ENCODE data around the gene RAB6A. TPM values are rescaled to one million over a fixed set of nuclear protein-coding genes. Genes with fewer than 3 reads are reported as not detected.

The RAB6A gene
- total and polyA plus RNA-seq, 10 of the 15 experiments (the other 5 are each of a cell fraction or from before 2014, with no cell fraction given): 9.8 to 107 (median 34.1) TPM

- Histone ChIP-seq H3K9me3 (replicated peaks; ENCODE audit: control insufficient read depth, insufficient read depth, low read length) (no peaks in the 10 kb centered on the region), H3K79me2 (ENCODE audit: control insufficient read depth, insufficient read depth, low read length) (no peaks in the 10 kb centered on the region), H3K4me2 (ENCODE audit: control insufficient read depth, insufficient read depth) (no peak overlapping the region), H3K9ac (ENCODE audit: control insufficient read depth, insufficient read depth, low read length) (no peak overlapping the region), H2AFZ (ENCODE audit: control insufficient read depth, low read depth, low read length) (no peak overlapping the region), H4K20me1 (ENCODE audit: control insufficient read depth, insufficient read depth) (no peaks in the 10 kb centered on the region), H3K4me1 (ENCODE audit: control insufficient read depth, insufficient read depth, low read length) (no peaks in the 10 kb centered on the region), H3K27me3 (replicated peaks in 1 of 2; ENCODE audit: control insufficient read depth in 2 of 2, insufficient read depth in 2 of 2, low read length in 1 of 2) (no peaks in the 10 kb centered on the region), H3K27ac (ENCODE audit: control insufficient read depth, insufficient read depth) (no peak overlapping the region), H3K4me3 (no peak overlapping the region), H3K36me3 (ENCODE audit: control insufficient read depth in 2 of 2, insufficient read depth in 2 of 2, low read length in 1 of 2) (no peaks in the 10 kb centered on the region; a peak in 1 of 4 replicates)
- ChIA-PET POLR2A (no interaction called here), RAD21 (ENCODE audit: unreplicated experiment) (no interaction called here), SMC1A (ENCODE audit: uncharacterized antibody, unreplicated experiment) (no interaction called here), CTCF (no interaction called here)
- in situ Hi-C loops (cut with MboI): no loop called here
- DNase-seq (ENCODE audit: low read depth, low spot score) (no peak), ATAC-seq (no peak), FAIRE-seq (no peak)
- TF ChIP-seq, protein P1, sequence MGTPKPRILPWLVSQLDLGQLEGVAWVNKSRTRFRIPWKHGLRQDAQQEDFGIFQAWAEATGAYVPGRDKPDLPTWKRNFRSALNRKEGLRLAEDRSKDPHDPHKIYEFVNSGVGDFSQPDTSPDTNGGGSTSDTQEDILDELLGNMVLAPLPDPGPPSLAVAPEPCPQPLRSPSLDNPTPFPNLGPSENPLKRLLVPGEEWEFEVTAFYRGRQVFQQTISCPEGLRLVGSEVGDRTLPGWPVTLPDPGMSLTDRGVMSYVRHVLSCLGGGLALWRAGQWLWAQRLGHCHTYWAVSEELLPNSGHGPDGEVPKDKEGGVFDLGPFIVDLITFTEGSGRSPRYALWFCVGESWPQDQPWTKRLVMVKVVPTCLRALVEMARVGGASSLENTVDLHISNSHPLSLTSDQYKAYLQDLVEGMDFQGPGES (IDR thresholded peaks at IDR 0.05): no peak
- TF ChIP-seq, protein P2, sequence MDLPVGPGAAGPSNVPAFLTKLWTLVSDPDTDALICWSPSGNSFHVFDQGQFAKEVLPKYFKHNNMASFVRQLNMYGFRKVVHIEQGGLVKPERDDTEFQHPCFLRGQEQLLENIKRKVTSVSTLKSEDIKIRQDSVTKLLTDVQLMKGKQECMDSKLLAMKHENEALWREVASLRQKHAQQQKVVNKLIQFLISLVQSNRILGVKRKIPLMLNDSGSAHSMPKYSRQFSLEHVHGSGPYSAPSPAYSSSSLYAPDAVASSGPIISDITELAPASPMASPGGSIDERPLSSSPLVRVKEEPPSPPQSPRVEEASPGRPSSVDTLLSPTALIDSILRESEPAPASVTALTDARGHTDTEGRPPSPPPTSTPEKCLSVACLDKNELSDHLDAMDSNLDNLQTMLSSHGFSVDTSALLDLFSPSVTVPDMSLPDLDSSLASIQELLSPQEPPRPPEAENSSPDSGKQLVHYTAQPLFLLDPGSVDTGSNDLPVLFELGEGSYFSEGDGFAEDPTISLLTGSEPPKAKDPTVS (IDR thresholded peaks at IDR 0.05; ENCODE audit: low read depth, low read length): no peak
- TF ChIP-seq, protein P3, sequence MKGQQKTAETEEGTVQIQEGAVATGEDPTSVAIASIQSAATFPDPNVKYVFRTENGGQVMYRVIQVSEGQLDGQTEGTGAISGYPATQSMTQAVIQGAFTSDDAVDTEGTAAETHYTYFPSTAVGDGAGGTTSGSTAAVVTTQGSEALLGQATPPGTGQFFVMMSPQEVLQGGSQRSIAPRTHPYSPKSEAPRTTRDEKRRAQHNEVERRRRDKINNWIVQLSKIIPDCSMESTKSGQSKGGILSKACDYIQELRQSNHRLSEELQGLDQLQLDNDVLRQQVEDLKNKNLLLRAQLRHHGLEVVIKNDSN (IDR thresholded peaks at IDR 0.05; ENCODE audit: borderline replicate concordance, extremely low read length, insufficient read depth, low read depth, low read length): no peak
- TF ChIP-seq NKRF (conservative IDR thresholded peaks at IDR 0.05) (no peak), MLLT1 (IDR thresholded peaks at IDR 0.05) (no peak), SMAD1 (IDR thresholded peaks at IDR 0.05; ENCODE audit: low read depth, partially characterized antibody) (no peak), SPI1 (IDR thresholded peaks at IDR 0.05; ENCODE audit: borderline replicate concordance, insufficient read depth, low read depth, low read length) (no peak), TAF1 (IDR thresholded peaks at IDR 0.05; ENCODE audit: borderline replicate concordance, low read depth, low read length) (no peak), MEF2B (IDR thresholded peaks at IDR 0.05; ENCODE audit: partially characterized antibody, poor library complexity, severe bottlenecking) (no peak), EZH2 (IDR thresholded peaks at IDR 0.05; ENCODE audit: borderline replicate concordance, control insufficient read depth, low read depth, low read length) (no peak), KLF5 (IDR thresholded peaks at IDR 0.05; ENCODE audit: partially characterized antibody) (no peak), BACH1 (IDR thresholded peaks at IDR 0.05; ENCODE audit: borderline replicate concordance) (no peak), TARDBP (IDR thresholded peaks at IDR 0.05; ENCODE audit: borderline replicate concordance) (no peak), SIX5 (IDR thresholded peaks at IDR 0.05; ENCODE audit: low read depth, low read length, severe bottlenecking) (no peak), RELA (IDR thresholded peaks at IDR 0.05; ENCODE audit: borderline replicate concordance, partially characterized antibody) (no peak), ZZZ3 (IDR thresholded peaks at IDR 0.05; ENCODE audit: control insufficient read depth, insufficient read length, low read depth) (no peak), NR2C2 (IDR thresholded peaks at IDR 0.05; ENCODE audit: borderline replicate concordance, control insufficient read depth, insufficient read length, low read depth) (no peak)
- intact Hi-C loops (cut with micrococcal nuclease; ENCODE audit: unreplicated experiment): no loop called here
- BruUV-seq (replicated peaks): no TSS peak
- 50% methylated on average over 1 of the region's 1 CpG for WGBS (ENCODE audit: insufficient coverage, insufficient replicate concordance, low lambda C conversion rate, missing lambda C conversion rate)
Observed at GRCh38 chr11:73808052-73808451, 47.2 kb upstream of the RAB6A start.

All from GM12878 (cell line).